ENCODE measurements around the gene RPS6KC1. TPM values are rescaled to one million over a fixed set of nuclear protein-coding genes. Genes with fewer than 3 reads are reported as not detected.

RPS6KC1 gene
- total RNA-seq, 2 donors from 2014 or later: 9.2 to 10.1 TPM

DNA sequence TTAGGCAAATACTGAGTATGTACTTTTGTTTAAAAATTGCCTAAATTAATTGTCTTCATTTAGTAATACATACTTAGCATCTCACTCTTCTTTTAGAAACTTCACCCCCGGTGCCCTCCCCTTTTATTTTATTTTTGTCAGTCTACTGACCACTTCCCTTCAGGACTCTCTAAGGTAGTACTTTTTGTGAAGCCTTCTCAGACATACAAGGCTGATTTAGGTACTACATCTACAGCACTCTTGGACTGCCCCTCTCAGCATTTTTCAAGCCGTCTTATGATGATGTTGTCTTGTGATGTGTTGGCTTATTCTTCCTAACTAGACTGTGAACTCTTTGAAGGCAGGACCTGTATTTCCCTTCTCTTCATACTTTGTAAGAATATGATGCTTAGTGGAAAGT lies 24.7 kb downstream of the RPS6KC1 start:
- TF ChIP-seq, protein P1, sequence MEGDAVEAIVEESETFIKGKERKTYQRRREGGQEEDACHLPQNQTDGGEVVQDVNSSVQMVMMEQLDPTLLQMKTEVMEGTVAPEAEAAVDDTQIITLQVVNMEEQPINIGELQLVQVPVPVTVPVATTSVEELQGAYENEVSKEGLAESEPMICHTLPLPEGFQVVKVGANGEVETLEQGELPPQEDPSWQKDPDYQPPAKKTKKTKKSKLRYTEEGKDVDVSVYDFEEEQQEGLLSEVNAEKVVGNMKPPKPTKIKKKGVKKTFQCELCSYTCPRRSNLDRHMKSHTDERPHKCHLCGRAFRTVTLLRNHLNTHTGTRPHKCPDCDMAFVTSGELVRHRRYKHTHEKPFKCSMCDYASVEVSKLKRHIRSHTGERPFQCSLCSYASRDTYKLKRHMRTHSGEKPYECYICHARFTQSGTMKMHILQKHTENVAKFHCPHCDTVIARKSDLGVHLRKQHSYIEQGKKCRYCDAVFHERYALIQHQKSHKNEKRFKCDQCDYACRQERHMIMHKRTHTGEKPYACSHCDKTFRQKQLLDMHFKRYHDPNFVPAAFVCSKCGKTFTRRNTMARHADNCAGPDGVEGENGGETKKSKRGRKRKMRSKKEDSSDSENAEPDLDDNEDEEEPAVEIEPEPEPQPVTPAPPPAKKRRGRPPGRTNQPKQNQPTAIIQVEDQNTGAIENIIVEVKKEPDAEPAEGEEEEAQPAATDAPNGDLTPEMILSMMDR (IDR thresholded peaks at IDR 0.05): no peak
- no peaks in the 10 kb centered on the region for H3K36me3 ChIP-seq
- H3K27ac ChIP-seq: no peak overlapping the region
- no peaks in the 10 kb centered on the region for H3K9me3 ChIP-seq
- no peaks in the 10 kb centered on the region for H3K4me1 ChIP-seq
- DNase-seq (ENCODE audit: low spot score): no peak
- H3K4me3 ChIP-seq: no peak overlapping the region
- H3K27me3 ChIP-seq: no peaks in the 10 kb centered on the region

DNA sequence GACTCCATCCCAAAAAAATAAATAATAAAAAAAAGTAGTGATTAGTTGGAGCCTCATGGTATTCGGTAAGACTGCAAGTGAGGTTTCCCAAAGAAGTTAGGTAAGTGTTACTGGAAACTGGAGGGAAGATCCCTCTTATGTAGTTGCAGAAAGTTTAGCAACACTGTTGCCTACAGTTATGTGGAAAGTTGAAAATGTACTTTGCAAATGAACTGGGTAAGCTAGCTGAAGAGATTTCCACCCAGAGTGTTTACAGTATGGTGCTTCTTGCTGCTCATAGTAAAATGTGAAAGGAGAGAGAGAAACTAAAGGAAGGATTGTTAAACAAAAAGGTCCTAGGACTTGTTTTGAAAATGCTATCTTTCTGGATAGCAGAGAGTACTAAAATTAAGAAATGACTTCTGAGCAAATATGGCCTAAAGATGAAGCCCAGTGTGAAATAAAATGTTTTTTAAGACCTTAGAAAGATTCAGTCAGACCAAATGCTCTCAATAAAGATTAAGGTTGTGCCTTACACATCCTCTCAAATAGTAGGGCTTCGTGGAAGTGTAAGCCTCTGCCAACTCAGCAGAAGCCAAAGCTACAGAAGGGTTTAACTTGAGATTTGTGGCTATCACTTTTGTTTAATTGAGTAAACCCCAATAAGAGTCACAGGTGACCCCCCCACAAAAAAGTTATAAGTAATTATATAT lies 31.5 kb downstream of the RPS6KC1 start:
- Histone ChIP-seq H3K4me1 (no peaks in the 10 kb centered on the region), H3K27me3 (no peaks in the 10 kb centered on the region), H3K27ac (no peak overlapping the region), H3K9me3 (no peaks in the 10 kb centered on the region), H3K36me3 (peaks cover 30% of the 10 kb centered on the region), H3K4me3 (no peak overlapping the region)
- TF ChIP-seq, protein P1 (IDR thresholded peaks at IDR 0.05): no peak
- DNase-seq (ENCODE audit: low spot score): no peak

DNA sequence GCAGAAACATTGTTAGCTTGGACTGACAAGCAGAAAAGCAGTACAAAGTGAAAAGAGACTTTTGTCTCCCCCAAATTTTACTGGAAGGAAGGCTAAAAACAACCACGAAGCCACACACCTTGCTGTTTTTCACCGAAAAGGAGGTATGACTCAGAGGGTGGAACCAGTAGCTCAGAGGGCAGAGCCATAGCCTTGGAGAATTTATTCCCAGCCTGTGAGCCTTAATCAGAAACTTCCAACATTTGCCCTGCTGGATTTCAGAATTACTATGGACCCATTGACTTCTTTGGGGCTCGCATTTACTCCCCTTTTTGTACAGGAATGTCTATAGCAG lies 32.0 kb downstream of the RPS6KC1 start:
- no peak overlapping the region for H3K4me3 ChIP-seq
- no peak for DNase-seq (ENCODE audit: low spot score)
- H3K9me3 ChIP-seq: no peaks in the 10 kb centered on the region
- no peak overlapping the region for H3K27ac ChIP-seq
- TF ChIP-seq, protein P1 (IDR thresholded peaks at IDR 0.05): no peak
- peaks cover 30% of the 10 kb centered on the region for H3K36me3 ChIP-seq
- no peaks in the 10 kb centered on the region for H3K4me1 ChIP-seq
- H3K27me3 ChIP-seq: no peaks in the 10 kb centered on the region

DNA sequence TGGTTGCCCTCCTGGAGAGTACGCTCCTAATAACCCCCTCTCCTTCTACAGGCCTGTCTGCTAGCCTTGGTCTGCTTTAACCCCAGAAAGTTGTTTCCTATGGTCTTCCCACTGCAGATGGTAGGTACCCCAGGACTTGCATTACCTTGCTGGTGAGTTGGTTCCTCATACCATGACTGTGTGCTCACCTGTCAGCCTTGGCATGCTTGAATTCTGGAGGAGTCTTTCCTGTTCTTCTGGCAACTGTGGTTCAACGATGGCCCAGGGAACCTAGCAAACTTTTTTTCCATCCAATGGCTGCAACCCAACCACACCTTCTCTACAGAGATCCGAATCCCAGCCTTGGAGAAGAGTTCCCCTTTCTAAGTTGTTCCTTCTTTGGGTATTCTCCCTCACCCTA lies 36.9 kb downstream of the RPS6KC1 start:
- Histone ChIP-seq H3K36me3 (peaks cover 21% of the 10 kb centered on the region), H3K27ac (no peak overlapping the region), H3K4me3 (no peak overlapping the region), H3K27me3 (no peaks in the 10 kb centered on the region), H3K4me1 (no peaks in the 10 kb centered on the region), H3K9me3 (no peaks in the 10 kb centered on the region)
- no peak for DNase-seq (ENCODE audit: low spot score)
- TF ChIP-seq, protein P1 (IDR thresholded peaks at IDR 0.05): no peak

DNA sequence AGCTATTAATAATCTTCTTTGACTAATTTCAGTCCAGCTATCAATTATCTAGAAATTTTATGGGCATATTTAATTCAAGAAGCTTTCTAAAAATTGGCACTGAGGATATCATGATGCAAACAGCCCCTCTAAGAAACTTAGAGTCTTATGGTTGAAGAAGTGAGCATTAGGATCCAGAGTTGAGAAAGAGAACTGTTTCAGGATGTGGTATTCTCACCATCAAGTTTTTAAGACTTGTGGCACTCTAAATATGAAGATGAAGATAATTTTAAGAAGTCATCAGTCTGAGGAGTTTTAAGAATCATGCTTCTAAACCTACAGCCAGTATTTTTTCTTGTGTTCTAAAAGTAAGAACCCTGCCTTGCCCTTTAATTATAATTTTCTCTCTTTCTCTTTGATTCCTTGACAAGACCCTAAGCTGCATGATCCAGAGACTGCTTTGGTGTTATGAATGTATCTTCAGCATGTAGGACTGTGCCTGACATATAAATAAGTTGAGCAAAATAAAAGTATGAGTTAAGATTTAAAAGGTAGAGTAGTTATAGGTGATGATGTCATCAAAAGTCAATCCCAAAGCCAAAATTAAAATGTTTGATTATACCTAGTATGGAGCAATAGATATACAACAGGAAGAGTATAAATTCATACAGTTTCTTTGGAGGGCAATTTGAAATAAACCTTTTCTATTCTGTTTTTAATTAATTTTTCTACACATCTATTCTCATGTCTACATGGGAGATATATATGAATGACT lies 39.1 kb downstream of the RPS6KC1 start:
- H3K36me3 ChIP-seq: peaks cover 14% of the 10 kb centered on the region

More for the DNA sequence above, 39.1 kb downstream of the RPS6KC1 start:
- Histone ChIP-seq H3K4me1 (no peaks in the 10 kb centered on the region), H3K27ac (no peak overlapping the region), H3K4me3 (no peak overlapping the region), H3K9me3 (no peaks in the 10 kb centered on the region), H3K27me3 (no peaks in the 10 kb centered on the region)
- TF ChIP-seq, protein P1 (IDR thresholded peaks at IDR 0.05): no peak
- DNase-seq (ENCODE audit: low spot score): no peak
